Activated CD4-positive, alpha-beta T cell treated with anti-CD3 and anti-CD28 coated beads, Interleukin-10, Interleukin-2, amounts not matched to agents 100 ng/mL and 50 ng/mL, durations not matched to agents 16 hours and 8 hours (primary cell): Measurements from ENCODE around the gene ITGA2.
"Not testable (repeated sequence)": the region's sequence is repeated elsewhere in the genome, so short reads cannot be mapped to it uniquely, and the experiment has no call there.

Experiments
- DNase-seq: peaks from one replicate; pipeline ENCODE4 v3.0.0-alpha.2; 2020

ITGA2 gene

GRCh38 chr5:53109443-53110127 is 120.4 kb downstream of the ITGA2 start, which contains the start of gene MOCS2:
Gene MOCS2 (minus strand): TSS chr5:53109757. CDS start chr5:53107174, 2,583 bp downstream.
- peak; percentile 95 for DNase-seq

GRCh38 chr5:53110156-53110555 is 121.0 kb downstream of the ITGA2 start:
- no peak for DNase-seq

- no peak for DNase-seq
Measured at GRCh38 chr5:53111139-53111538, 122.0 kb downstream of the ITGA2 start.

GRCh38 chr5:53112307-53112706 is 123.2 kb downstream of the ITGA2 start:
- not testable (repeated sequence) for DNase-seq

GRCh38 chr5:53112909-53113308 is 123.8 kb downstream of the ITGA2 start:
- no peak for DNase-seq

- DNase-seq = no peak
Measured at GRCh38 chr5:53113947-53114346, 124.8 kb downstream of the ITGA2 start.

GRCh38 chr5:53114988-53115387 is 125.8 kb downstream of the ITGA2 start:
- peak; percentile 10 for DNase-seq

- no peak for DNase-seq
Measured at GRCh38 chr5:53116597-53116996, 127.4 kb downstream of the ITGA2 start.

- no peak for DNase-seq
Measured at GRCh38 chr5:53118879-53119278, 129.7 kb downstream of the ITGA2 start.

GRCh38 chr5:53120165-53120564 is 131.0 kb downstream of the ITGA2 start:
- no peak for DNase-seq

- no peak for DNase-seq
Measured at GRCh38 chr5:53123702-53124101, 134.6 kb downstream of the ITGA2 start.

GRCh38 chr5:53126521-53126920 is 137.4 kb downstream of the ITGA2 start:
- DNase-seq = no peak

- DNase-seq = no peak
Measured at GRCh38 chr5:53127107-53127506, 138.0 kb downstream of the ITGA2 start.

GRCh38 chr5:53128481-53128880 is 139.3 kb downstream of the ITGA2 start:
- DNase-seq = no peak

- no peak for DNase-seq
Measured at GRCh38 chr5:53130266-53130665, 141.1 kb downstream of the ITGA2 start.

- no peak for DNase-seq
Measured at GRCh38 chr5:53133020-53133419, 143.9 kb downstream of the ITGA2 start.
